Stimulated activated CD4-positive, alpha-beta T cell treated with anti-CD3 and anti-CD28 coated beads, Interleukin-4, amount 100 ng/mL, for 4 hours (primary cell): ENCODE measurements around the gene DND1.
"Not testable (repeated sequence)": the region's sequence is repeated elsewhere in the genome, so short reads cannot be mapped to it uniquely, and the experiment has no call there.

Experiments
- DNase-seq, 2 experiments: peaks; one replicate each; pipeline ENCODE4 v3.0.0-alpha.2; 2020

The DND1 gene

GRCh38 chr5:140673187-140673976 is at the start of gene DND1:
DND1 (minus strand) TSS chr5:140673576; CDS start chr5:140673542, 34 bp downstream.
- no peak for DNase-seq

DNA sequence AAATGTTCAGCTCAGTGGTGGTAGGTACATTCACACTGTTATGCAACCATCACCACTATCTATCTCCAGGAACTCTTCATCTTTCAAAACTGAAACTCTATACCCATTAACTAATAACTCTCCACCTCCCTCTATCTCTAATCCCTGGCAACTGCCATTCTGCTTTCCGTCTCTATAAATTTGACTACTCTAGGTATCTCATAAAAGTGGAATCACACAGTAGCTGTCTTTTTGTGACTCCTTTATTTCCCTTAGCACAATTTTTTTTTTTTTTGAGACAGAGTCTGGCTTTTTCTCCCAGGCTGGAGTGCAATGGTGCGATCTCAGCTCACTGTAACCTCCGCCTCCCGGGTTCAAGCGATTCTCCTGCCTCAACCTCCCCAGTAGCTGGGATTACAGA is 48.0 kb upstream of the DND1 start:
- not testable (repeated sequence) for DNase-seq

GRCh38 chr5:140720738-140721137 is 47.4 kb upstream of the DND1 start:
- not testable (repeated sequence) for DNase-seq

DNA sequence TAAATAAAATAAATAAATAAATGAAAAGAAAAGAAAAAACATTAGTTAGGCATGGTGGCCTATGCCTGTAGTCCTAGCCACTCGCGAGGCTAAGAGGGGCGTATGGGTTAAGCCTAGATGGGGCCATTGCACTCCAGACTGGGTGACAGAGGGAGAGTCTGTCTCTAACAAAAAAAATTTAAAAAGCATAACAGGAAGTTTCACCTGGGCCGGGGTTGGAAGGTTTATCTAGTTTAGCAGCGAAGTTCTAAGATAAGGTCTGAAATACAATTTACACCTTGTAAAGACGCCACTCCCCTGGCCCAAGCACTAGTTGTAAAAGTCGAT is 44.9 kb upstream of the DND1 start:
- no peak for DNase-seq

GRCh38 chr5:140716238-140716637 is 42.9 kb upstream of the DND1 start:
- DNase-seq, result not testable (repeated sequence)

GRCh38 chr5:140713562-140714094 is 40.3 kb upstream of the DND1 start:
- no peak for DNase-seq

- DNase-seq, result no peak
These were observed 38.4 kb upstream of the DND1 start for GRCh38 chr5:140711794-140712193.

GRCh38 chr5:140710899-140711552 is 37.6 kb upstream of the DND1 start:
- DNase-seq, result peak; percentile 79 to 91

DNA sequence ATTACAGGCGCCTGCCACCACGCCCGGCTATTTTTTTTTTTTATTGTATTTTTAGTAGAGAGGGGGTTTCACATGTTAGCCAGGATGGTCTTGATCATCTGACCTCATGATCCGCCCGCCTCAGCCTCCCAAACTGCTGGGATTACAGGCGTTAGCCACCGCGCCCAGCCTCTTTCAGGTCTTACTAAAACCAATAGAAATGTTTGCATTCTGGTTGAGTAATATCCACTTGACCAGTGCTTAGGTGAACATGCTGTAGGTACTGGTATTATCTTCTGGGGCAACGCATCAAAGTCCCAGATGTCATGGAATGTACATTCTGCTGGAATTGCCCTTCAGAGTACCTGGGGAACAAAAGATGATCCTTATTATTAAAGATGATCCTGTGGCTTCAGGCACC is 35.4 kb upstream of the DND1 start:
- DNase-seq, result not testable (repeated sequence)

DNA sequence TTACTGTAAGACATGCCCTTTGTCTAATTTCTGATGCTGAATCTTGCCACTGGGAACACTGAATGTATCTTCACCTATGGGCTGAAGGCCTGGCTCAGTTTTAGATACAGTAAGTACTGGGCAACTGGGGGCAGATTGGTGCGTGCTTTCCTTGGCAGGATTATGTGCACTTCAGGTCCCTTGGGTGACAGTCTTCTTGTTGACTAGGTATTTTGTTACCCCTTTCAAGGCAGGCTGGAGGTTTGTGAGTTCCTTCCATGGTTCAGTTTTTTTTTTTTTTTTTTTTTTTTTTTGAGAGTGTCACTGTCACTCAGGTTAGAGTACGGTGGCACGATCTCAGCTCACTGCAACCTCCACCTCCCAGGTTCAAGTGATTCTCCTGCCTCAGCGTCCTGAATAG is 34.4 kb upstream of the DND1 start:
- no peak for DNase-seq

DNA sequence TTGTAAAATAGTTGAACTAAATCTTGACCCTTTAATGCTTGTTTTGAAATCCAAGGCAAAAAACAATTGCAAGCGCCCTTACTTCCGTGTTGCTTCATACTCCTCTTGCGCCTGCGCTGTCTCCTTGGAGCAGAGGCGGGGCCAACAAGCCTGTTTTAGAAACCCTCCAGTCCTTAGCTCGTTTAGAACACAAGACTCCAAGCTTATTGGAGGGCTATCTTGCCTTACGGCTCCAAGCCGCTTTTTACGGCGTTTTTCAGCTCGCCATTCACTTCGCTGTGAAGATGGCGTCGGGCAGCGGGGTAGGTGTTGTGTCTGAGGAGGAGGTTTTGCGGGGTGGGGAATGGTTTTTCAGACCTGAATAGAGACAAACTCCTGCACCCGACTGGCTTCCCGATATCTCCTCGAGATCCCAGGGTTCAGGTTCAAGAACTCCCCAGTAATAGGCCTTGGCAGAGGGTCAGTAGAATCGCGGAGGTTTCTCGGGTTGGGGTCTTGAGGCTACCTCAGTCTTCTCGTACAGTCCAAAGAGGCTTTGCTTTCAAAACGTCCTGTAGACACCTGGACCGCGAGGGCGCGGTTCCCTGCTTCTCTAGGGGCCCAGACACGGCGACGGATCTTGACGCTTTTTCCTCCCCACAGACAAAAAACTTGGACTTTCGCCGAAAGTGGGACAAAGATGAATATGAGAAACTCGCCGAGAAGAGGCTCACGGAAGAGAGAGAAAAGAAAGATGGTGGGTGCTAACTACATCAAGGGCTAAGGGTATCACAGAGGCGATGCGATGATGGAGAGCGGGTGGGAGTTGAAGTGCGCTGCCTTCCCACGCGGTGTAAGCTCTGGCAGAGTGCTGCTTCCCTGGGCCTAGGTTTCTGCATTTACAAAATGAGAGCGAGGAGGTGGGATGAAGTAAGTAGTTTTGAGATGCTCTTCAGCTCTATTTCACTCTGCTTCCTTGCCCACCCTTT is 27.1 kb upstream of the DND1 start, which contains the start of gene ZMAT2:
Gene ZMAT2, plus strand, starts transcription at position 271 of the 968 bp plus-strand sequence. Its CDS starts 14 bp downstream, at position 285.
- peak; percentile 83 to 94 for DNase-seq

- no peak for DNase-seq
These were observed 23.6 kb upstream of the DND1 start for GRCh38 chr5:140696891-140697492.

- no peak for DNase-seq
These were observed 20.9 kb upstream of the DND1 start for GRCh38 chr5:140694276-140694675.

DNA sequence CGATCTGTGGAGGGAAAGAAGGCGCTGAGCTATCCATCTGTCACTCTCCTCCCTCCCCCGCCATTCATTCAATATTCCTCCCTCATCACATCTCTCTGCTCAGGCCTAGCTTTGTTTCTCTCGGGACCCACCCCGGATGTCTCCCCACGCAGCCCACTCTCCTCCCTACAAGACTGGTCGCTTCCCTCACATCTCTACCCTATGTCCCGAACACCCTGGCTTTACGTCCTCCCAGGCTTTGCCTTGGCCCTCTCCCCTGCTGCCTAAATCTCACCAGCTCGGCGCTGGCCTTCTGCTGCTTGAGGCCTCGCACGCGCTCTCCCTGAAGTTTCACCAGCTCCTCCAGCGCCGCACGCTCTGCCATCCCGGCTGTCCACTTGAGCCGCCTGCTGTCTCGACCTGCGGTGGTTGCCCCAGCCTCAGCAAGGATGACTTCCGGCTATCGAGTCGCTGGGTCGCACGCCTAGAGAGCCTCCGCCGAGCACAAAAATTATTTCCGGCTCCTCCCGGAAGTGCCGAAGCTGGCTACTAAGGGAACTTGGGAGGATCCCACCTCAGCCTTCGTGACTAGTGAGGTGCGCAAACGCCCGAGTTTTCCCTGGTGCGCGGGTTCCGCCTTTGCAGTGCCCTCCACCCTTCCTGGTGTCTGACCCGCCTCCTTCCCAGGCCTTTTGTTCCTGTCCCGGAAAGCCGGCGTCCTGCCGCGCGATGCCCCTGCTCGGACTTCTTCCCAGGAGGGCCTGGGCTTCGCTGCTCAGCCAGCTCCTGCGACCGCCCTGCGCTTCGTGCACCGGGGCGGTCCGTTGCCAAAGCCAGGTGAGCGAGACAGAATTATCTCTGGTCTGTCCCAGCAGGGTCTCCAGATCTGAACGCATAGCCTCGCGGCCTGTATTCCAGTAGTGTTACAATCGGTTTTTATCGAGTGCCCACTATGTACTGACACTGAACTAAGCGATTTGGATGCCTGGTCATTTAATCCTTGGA is 17.9 kb upstream of the DND1 start, which contains the start of the genes HARS1 and HARS2:
Gene HARS1, minus strand, starts transcription at position 430 of the 984 bp plus-strand sequence. Its CDS starts 66 bp downstream, at position 364.
Gene HARS2, plus strand, starts transcription at position 515 of the 984 bp plus-strand sequence. Its CDS starts 194 bp downstream, at position 709.
- DNase-seq, result peak; percentile 75 to 81

DNA sequence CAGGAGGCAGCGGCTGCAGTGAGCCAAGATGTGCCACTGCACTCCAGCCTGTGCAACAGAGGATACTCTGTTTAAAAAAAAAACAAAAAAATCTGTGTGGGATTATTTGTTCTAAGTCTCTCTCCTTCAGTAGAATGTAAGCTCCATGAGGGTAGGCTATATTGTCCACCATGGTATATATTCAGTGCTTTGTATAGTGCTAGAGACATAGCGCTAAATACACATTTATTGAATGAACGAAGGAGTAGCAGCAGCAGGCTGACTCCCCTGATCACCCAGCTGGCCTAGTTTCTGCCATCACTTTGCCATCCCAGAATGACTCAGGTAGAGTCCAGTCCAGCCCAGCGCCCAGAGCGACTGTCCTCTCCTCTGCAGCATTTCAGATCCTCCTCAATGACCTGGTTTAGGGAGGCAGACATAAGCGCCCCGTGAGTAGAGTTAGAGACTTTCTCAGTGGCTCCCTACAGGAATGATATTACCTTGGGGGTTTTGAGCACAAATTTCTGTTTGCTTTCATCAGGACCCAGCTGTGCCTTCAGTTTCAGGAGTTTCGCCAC is 17.1 kb upstream of the DND1 start:
- DNase-seq, result no peak

DNA sequence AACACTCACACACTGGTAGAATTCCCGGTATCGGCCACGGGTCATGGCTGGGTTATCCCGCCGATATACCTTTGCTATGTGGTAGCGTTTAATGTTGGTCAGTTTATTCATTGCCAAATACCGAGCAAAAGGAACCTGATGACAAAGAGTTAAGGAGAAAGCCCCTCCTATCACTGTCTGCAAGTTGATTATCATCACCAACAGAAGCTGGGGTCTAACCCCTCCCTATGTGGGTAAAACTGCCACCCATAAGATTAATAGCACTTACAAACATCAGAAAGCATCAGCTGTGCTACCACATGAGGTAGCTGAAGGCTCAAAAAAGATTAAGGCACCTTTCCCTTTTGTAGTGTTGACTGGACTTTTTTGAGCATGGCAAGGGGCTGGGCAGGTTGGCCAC is 5.6 kb upstream of the DND1 start:
- no peak for DNase-seq

GRCh38 chr5:140677947-140678346 is 4.6 kb upstream of the DND1 start:
- no peak for DNase-seq

GRCh38 chr5:140674629-140675028 is 1.3 kb upstream of the DND1 start:
- DNase-seq, result no peak

GRCh38 chr5:140674211-140674610 is 835 bp upstream of the DND1 start:
- no peak for DNase-seq

- DNase-seq, result no peak
These were observed 755 bp downstream of the DND1 start for GRCh38 chr5:140672455-140673186.
